ENCODE data around the gene MAML3.

MAML3 gene

DNA sequence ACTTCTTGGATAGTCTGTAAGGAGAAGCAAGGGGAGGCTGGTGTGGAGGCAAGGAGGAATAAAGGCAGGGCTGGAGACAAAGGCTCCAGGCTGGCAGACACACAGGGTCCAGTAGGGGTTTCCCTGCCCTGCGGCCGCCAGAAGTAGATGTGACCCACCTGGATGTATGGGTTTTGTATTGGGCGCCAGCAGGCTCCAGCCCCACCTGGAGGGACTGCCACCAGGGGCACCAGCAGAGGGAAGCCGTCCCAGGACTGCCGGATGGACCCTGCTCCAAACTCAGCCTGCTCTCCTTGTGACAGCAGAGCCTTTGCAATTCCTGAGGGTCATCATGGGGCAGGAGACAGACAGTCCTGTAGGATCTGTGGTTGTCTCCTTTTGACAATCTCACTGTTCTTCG, 435.6 kb downstream of the MAML3 start:
- no peak for TF ChIP-seq RAD21 (IDR thresholded peaks at IDR 0.05; ENCODE audit: low read depth)
- no peak for TF ChIP-seq NFIC (IDR thresholded peaks at IDR 0.05)
- no peak for TF ChIP-seq EP300 (IDR thresholded peaks at IDR 0.05; ENCODE audit: borderline replicate concordance)
- TF ChIP-seq, protein P1, sequence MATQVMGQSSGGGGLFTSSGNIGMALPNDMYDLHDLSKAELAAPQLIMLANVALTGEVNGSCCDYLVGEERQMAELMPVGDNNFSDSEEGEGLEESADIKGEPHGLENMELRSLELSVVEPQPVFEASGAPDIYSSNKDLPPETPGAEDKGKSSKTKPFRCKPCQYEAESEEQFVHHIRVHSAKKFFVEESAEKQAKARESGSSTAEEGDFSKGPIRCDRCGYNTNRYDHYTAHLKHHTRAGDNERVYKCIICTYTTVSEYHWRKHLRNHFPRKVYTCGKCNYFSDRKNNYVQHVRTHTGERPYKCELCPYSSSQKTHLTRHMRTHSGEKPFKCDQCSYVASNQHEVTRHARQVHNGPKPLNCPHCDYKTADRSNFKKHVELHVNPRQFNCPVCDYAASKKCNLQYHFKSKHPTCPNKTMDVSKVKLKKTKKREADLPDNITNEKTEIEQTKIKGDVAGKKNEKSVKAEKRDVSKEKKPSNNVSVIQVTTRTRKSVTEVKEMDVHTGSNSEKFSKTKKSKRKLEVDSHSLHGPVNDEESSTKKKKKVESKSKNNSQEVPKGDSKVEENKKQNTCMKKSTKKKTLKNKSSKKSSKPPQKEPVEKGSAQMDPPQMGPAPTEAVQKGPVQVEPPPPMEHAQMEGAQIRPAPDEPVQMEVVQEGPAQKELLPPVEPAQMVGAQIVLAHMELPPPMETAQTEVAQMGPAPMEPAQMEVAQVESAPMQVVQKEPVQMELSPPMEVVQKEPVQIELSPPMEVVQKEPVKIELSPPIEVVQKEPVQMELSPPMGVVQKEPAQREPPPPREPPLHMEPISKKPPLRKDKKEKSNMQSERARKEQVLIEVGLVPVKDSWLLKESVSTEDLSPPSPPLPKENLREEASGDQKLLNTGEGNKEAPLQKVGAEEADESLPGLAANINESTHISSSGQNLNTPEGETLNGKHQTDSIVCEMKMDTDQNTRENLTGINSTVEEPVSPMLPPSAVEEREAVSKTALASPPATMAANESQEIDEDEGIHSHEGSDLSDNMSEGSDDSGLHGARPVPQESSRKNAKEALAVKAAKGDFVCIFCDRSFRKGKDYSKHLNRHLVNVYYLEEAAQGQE (IDR thresholded peaks at IDR 0.05; ENCODE audit: low read depth) = no peak
- TF ChIP-seq EGR1 (IDR thresholded peaks at IDR 0.05) = no peak
- TF ChIP-seq ZBTB7A (IDR thresholded peaks at IDR 0.05; ENCODE audit: low read depth) = no peak
- TF ChIP-seq CEBPB (IDR thresholded peaks at IDR 0.05) = no peak
- no peak for TF ChIP-seq TEAD4 (IDR thresholded peaks at IDR 0.05)
- no peak for TF ChIP-seq FOXM1 (IDR thresholded peaks at IDR 0.05; ENCODE audit: borderline replicate concordance, low read depth)
- TF ChIP-seq TCF12 (IDR thresholded peaks at IDR 0.05; ENCODE audit: low read depth) = no peak

DNA sequence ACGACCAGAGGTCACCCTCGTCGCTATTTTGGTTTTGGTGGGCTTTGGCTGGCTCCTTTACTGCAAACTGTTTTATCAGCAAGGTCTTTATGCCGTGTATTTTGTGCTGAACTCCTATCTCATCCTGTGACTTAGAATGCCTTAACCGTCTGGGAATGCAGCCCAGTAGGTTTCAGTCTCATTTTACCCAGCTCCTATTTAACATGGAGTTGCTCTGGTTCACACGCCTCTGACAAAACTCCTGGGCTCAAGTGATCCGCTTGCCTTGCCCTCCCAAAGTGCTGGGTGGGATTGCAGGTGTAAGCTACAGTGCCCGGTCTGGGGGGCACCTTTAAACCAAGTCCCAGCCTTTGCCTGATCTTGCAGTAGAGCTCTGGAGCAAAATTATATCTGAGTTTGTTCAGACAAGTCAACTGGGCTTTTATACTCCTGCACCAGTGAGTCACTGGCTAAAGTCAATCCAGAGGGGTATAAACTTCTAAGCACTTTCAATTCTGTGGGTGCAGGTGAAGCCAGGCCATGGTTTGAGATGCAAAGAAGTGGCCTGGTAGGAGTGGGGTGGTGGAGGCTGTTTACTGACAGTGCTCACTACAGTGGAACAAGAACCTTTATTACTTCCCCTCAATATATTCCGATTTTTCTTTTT, 438.1 kb downstream of the MAML3 start:
- no peak for TF ChIP-seq TAF1 (IDR thresholded peaks at IDR 0.05; ENCODE audit: low read depth)
- TF ChIP-seq EGR1 (IDR thresholded peaks at IDR 0.05) = no peak
- TF ChIP-seq RAD21 (IDR thresholded peaks at IDR 0.05; ENCODE audit: low read depth) = no peak
- TF ChIP-seq, protein P1 (IDR thresholded peaks at IDR 0.05; ENCODE audit: low read depth) = no peak
- TF ChIP-seq FOXM1 (IDR thresholded peaks at IDR 0.05; ENCODE audit: borderline replicate concordance, low read depth) = no peak
- no peak for TF ChIP-seq TCF12 (IDR thresholded peaks at IDR 0.05; ENCODE audit: low read depth)
- TF ChIP-seq, protein P2, sequence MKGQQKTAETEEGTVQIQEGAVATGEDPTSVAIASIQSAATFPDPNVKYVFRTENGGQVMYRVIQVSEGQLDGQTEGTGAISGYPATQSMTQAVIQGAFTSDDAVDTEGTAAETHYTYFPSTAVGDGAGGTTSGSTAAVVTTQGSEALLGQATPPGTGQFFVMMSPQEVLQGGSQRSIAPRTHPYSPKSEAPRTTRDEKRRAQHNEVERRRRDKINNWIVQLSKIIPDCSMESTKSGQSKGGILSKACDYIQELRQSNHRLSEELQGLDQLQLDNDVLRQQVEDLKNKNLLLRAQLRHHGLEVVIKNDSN (IDR thresholded peaks at IDR 0.05) = no peak
- no peak for TF ChIP-seq EP300 (IDR thresholded peaks at IDR 0.05; ENCODE audit: borderline replicate concordance)
- no peak for TF ChIP-seq NFIC (IDR thresholded peaks at IDR 0.05)
- no peak for TF ChIP-seq TEAD4 (IDR thresholded peaks at IDR 0.05)
- TF ChIP-seq YY1 (IDR thresholded peaks at IDR 0.05; ENCODE audit: low read depth) = no peak
- no peak for TF ChIP-seq CEBPB (IDR thresholded peaks at IDR 0.05)
- TF ChIP-seq CREB1 (IDR thresholded peaks at IDR 0.05; ENCODE audit: low read depth) = no peak
- TF ChIP-seq, protein P3, sequence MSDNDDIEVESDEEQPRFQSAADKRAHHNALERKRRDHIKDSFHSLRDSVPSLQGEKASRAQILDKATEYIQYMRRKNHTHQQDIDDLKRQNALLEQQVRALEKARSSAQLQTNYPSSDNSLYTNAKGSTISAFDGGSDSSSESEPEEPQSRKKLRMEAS (IDR thresholded peaks at IDR 0.05) = no peak
- no peak for TF ChIP-seq ZBTB7A (IDR thresholded peaks at IDR 0.05; ENCODE audit: low read depth)

DNA sequence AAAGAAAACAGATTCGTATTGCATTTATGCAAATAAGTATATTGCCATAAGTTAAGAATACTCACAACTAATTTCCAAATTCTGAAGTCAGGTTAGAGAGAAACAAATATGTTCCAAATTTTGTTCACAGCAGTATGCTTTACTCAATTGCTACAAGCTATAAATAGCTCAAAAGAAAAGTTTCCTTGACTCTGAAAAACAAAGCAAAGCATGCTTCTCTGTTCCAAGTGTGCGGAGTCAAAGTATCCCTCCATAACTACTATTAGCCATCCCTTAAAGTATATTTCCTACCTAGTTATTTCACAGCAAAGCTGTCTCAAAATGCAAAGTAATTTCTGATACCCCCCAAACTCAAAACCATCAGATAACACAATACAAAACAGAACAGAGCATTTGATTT, 441.1 kb downstream of the MAML3 start:
- no peak for TF ChIP-seq NFIC (IDR thresholded peaks at IDR 0.05)
- TF ChIP-seq EP300 (IDR thresholded peaks at IDR 0.05; ENCODE audit: borderline replicate concordance) = no peak
- TF ChIP-seq TCF12 (IDR thresholded peaks at IDR 0.05; ENCODE audit: low read depth) = no peak
- no peak for TF ChIP-seq EGR1 (IDR thresholded peaks at IDR 0.05)
- TF ChIP-seq, protein P2 (IDR thresholded peaks at IDR 0.05) = no peak
- no peak for TF ChIP-seq ZBTB7A (IDR thresholded peaks at IDR 0.05; ENCODE audit: low read depth)
- TF ChIP-seq RAD21 (IDR thresholded peaks at IDR 0.05; ENCODE audit: low read depth) = no peak
- no peak for TF ChIP-seq TAF1 (IDR thresholded peaks at IDR 0.05; ENCODE audit: low read depth)
- TF ChIP-seq, protein P1 (IDR thresholded peaks at IDR 0.05; ENCODE audit: low read depth) = no peak
- no peak for TF ChIP-seq TEAD4 (IDR thresholded peaks at IDR 0.05)
- TF ChIP-seq, protein P3 (IDR thresholded peaks at IDR 0.05) = no peak
- no peak for TF ChIP-seq CREB1 (IDR thresholded peaks at IDR 0.05; ENCODE audit: low read depth)
- no peak for TF ChIP-seq FOXM1 (IDR thresholded peaks at IDR 0.05; ENCODE audit: borderline replicate concordance, low read depth)
- no peak for TF ChIP-seq CEBPB (IDR thresholded peaks at IDR 0.05)

DNA sequence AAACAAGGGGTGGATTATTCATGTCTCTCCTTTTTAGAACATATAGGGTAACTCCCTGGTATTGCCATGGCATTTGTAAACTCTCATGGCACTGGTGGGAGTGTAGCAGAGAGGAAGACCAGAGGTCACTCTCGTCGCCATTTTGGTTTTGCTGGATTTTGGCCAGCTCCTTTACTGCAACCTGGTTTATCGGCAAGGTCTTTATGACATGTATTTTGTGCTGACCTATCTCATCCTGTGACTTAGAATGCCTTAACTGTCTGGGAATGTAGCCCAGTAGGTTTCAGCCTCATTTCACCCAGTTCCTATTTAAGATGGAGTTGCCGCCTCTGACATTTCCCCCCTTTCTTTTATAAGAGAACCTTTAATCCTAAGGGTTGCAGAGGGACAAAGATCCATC, 442.5 kb downstream of the MAML3 start:
- TF ChIP-seq YY1 (IDR thresholded peaks at IDR 0.05; ENCODE audit: low read depth) (no peak), EP300 (IDR thresholded peaks at IDR 0.05; ENCODE audit: borderline replicate concordance) (no peak), TCF12 (IDR thresholded peaks at IDR 0.05; ENCODE audit: low read depth) (no peak), FOXM1 (IDR thresholded peaks at IDR 0.05; ENCODE audit: borderline replicate concordance, low read depth) (no peak), EGR1 (IDR thresholded peaks at IDR 0.05) (no peak), TEAD4 (IDR thresholded peaks at IDR 0.05) (no peak), CEBPB (IDR thresholded peaks at IDR 0.05) (no peak), TAF1 (IDR thresholded peaks at IDR 0.05; ENCODE audit: low read depth) (no peak), NFIC (IDR thresholded peaks at IDR 0.05) (no peak), ZBTB7A (IDR thresholded peaks at IDR 0.05; ENCODE audit: low read depth) (no peak), RAD21 (IDR thresholded peaks at IDR 0.05; ENCODE audit: low read depth) (no peak), CREB1 (IDR thresholded peaks at IDR 0.05; ENCODE audit: low read depth) (no peak)
- TF ChIP-seq, protein P3 (IDR thresholded peaks at IDR 0.05) = no peak
- TF ChIP-seq, protein P2 (IDR thresholded peaks at IDR 0.05) = no peak
- TF ChIP-seq, protein P1 (IDR thresholded peaks at IDR 0.05; ENCODE audit: low read depth) = no peak

Measured in Ishikawa (cell line).